ENCODE results near the gene HLA-DOA.

HLA-DOA gene

GRCh38 chr6:33008944-33009861 is at the start of gene HLA-DOA:
Gene HLA-DOA (minus strand): TSS chr6:33009591.
- no peak for DNase-seq (ENCODE audit: low read depth in 1 of 2, low spot score in 1 of 2)

- no peak for DNase-seq (ENCODE audit: low read depth in 1 of 2, low spot score in 1 of 2)
Observed at GRCh38 chr6:33057222-33058150, 48.1 kb upstream of the HLA-DOA start.

DNA sequence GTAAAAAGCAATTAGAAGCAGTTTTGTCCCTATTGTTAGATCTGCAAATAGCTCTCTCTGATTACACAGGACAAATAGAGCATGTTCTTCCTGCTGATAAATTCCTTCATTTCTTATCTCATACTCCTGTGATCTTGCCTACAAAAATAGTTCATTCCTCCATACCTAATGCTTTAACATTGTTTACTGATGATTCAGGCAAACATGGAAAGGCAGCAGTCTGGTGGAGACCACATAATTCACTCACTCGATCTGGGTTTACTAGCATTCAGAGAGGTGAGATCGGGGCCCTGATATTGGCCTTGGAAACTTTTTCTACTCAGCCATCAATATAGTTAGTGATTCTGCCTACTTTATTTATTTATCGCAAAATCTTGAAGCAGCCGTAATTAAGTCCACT is 43.8 kb upstream of the HLA-DOA start:
- no peak for DNase-seq (ENCODE audit: low read depth in 1 of 2, low spot score in 1 of 2)

GRCh38 chr6:33052627-33053026 is 43.2 kb upstream of the HLA-DOA start:
- DNase-seq (ENCODE audit: low read depth in 1 of 2, low spot score in 1 of 2), result no peak

- no peak for DNase-seq (ENCODE audit: low read depth in 1 of 2, low spot score in 1 of 2)
Observed at GRCh38 chr6:33050014-33050810, 40.8 kb upstream of the HLA-DOA start.

GRCh38 chr6:33049323-33050013 is 40.1 kb upstream of the HLA-DOA start:
- DNase-seq (ENCODE audit: low read depth in 1 of 2, low spot score in 1 of 2), result no peak

DNA sequence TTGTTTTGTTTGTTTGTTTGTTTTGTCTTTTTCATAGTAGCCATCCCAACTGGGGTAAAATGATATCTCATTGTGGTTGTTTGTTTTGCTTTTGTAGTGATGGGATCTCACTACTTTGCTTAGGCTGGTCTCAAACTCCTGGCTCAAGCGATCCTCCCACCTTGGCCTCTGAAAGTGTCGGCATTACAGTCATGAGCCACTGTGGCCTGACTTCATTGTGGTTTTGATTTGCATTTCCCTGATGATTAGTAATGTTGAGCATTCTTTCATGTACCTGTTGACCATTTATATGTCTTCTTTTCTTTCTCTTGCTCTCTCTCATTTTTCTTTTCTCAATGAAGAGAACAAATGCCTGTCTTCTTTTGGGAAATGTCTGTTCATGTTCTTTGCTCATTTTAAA is 30.8 kb upstream of the HLA-DOA start:
- DNase-seq (ENCODE audit: low read depth in 1 of 2, low spot score in 1 of 2), result no peak

DNA sequence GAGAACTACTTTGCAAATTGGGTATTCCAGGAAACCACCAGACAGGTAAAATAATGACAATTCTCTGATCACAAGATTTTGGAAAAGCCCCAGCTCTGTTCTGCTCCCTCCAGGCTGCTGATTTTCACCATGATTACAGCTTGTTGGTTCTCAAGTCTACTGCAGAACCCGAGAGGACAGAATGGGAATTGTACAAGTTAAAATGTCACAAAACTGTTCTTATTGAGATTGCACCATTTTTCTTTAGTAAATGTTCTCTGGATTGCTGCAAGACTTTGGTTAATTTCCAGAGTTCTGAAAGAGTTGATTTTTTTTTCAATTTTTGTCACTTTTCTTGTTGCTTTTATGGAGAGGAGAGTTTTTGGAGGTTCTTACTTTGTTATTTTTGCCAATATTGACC is 27.1 kb upstream of the HLA-DOA start:
- no peak for DNase-seq (ENCODE audit: low read depth in 1 of 2, low spot score in 1 of 2)

- DNase-seq (ENCODE audit: low read depth in 1 of 2, low spot score in 1 of 2), result no peak
Observed at GRCh38 chr6:33034554-33034953, 25.2 kb upstream of the HLA-DOA start.

- no peak for DNase-seq (ENCODE audit: low read depth in 1 of 2, low spot score in 1 of 2)
Observed at GRCh38 chr6:33030245-33030644, 20.9 kb upstream of the HLA-DOA start.

DNA sequence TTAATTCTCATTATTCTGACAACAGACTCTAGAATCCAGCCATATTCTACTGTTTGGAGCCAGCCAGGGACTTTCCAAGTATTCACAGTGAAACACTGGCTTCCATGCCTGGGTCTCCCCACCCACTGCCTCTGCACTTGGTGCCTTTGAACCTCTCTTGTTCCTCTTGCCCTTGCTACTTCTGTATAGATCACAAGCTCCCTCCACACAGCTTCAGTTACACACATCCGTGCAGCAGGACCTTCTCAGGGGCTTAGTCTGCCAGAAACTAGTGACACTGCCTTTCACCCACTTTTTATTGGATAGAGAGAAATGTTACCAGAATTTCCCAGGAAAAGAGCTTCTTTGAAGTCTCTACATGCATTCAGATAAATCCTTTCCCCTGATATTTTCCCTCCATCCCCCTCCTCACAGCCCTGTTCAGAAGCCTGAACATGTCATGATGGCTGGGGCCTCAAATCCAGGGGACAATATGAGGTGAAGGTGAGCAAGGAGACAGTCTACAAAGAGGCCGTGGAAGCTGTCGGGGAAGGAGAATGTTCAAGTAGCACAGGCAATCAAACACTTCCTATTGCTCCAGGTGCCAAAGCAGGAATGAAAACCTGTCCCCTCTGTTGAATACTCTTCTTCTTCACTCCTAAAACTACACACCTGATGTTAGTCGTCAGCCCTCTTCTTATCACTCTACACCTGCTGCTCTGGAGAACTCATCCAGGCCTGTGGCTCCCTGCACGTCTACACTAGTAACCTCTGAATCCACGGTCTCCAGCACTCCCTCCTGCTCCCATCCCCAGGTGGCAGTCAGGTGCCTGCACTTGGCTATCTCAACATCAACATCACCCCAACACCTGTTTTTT is 20.2 kb upstream of the HLA-DOA start:
- no peak for DNase-seq (ENCODE audit: low read depth in 1 of 2, low spot score in 1 of 2)

DNA sequence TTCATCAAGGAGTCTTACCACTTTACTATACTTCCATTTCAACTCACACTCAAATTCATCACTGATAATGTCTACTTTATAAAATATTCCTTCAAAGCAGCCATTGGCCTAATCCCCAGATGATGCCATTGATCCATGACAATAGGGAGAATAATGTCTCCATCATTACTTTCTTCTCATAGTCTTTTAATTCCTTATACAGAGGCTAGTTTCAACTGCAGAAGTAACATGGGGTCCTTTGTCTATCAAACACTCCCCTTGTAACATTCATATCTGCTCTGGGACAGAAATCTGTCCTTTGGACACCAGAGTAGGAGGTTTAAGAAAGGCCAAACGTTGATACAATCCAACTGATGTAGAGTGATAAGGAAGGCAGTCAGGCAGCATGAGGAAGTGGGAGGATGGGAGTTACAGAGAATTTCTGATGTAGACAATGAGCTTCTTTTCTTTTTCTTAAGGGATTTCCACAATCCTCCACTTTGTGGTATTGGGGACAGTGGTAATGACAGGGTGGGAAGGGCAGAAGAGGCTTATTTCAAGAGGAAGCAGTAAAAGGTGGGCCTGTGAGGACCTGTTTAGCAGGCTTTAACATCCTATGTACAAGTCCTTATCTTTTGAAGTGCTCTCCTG is 18.9 kb upstream of the HLA-DOA start:
- no peak for DNase-seq (ENCODE audit: low read depth in 1 of 2, low spot score in 1 of 2)

GRCh38 chr6:33024521-33024920 is 15.1 kb upstream of the HLA-DOA start:
- DNase-seq (ENCODE audit: low read depth in 1 of 2, low spot score in 1 of 2), result no peak

GRCh38 chr6:33023536-33023935 is 14.1 kb upstream of the HLA-DOA start:
- DNase-seq (ENCODE audit: low read depth in 1 of 2, low spot score in 1 of 2), result no peak

GRCh38 chr6:33021917-33022316 is 12.5 kb upstream of the HLA-DOA start:
- no peak for DNase-seq (ENCODE audit: low read depth in 1 of 2, low spot score in 1 of 2)

GRCh38 chr6:33019372-33019771 is 10.0 kb upstream of the HLA-DOA start:
- no peak for DNase-seq (ENCODE audit: low read depth in 1 of 2, low spot score in 1 of 2)

- no peak for DNase-seq (ENCODE audit: low read depth in 1 of 2, low spot score in 1 of 2)
Observed at GRCh38 chr6:33018904-33019303, 9.5 kb upstream of the HLA-DOA start.

DNA sequence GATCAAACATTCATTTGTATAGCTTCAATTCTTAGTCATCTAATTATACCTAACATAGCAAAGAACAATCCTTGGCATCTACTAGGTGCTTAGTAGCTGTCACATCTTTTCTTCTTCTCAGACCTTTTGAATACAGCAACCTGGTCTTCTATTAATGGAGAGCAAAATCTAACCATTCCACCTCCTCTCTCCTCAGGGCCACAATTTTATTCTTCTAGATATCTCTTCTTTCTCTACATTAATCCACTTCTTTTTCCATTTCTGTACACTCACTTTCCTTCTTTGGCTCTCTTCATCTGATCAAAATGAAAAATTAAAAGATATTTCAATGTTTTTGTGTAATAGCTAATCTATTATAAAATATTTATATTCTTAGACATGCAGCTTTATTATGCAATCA is 9.0 kb upstream of the HLA-DOA start:
- no peak for DNase-seq (ENCODE audit: low read depth in 1 of 2, low spot score in 1 of 2)

DNA sequence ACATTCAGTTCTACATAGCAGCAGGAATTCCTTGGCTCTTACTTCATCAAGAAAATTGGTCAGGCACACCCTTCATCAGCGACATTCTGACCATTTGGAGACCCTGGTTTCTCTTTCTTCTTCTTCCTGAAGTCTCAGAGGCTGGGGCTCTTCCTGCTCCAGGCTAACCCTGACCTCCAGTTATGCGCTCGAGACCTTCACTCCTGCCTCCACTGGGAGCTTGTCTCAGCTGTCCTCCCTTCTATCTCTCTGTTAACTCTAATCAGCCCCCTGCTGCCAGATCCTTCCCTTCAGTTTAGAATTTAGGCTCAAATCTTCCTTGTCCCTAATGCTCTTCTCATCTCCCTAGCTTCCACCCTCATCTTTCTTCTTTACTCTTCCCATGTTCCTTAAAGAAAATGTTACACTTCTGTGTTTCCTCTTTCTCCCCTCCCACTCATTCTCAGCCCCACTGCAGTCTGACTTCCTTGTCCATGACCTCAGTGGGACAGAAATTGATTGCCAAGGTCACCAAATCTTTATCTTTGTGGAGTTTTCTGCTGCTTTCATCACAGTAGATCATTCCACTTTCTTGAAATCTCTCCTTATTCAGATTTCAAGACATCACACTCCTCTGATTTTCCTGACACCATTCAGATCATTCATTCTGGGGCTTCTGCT is 8.4 kb upstream of the HLA-DOA start:
- no peak for DNase-seq (ENCODE audit: low read depth in 1 of 2, low spot score in 1 of 2)

All from activated T-helper 1 cell treated with anti-CD3 and anti-CD28 coated beads, Interleukin-2, amount 50 U/mL, for 16 hours (primary cell).